ENCODE measurements around the gene HES4.

- TF ChIP-seq MXD3 (CRISPR knock-in tag; IDR thresholded peaks at IDR 0.05) (no peak), BHLHE40 (IDR thresholded peaks at IDR 0.05; ENCODE audit: low read length) (no peak)
Observed at GRCh38 chr1:1048765-1049164, 48.9 kb upstream of the HES4 start.

Data from HepG2 (cell line).